ENCODE measurements around the gene COL25A1. TPM values are rescaled to one million over a fixed set of nuclear protein-coding genes. Genes with fewer than 3 reads are reported as not detected.

The COL25A1 gene
- total RNA-seq, 2 experiments from 2014 or later = not detected

DNA sequence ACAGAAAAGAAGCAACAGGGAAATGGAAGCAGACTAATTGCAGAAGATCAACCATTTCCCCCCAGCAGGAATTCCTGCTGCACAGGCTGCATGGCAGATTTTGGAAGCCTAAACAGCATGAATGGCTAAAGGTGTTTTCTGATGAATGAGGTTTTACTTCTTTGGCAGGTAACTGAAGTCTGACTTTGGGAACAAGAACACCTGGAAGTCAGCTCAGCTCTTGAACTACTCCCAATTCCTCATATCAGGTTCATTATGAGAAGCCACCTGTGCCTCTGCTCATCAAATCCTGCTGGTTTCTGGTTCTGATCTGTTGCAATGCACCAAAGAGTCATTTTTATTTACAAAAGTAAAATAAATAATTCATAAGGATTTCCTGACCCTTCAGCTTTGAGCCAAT, 139.0 kb downstream of the COL25A1 start:
- no peak overlapping the region for H3K4me3 Mint-ChIP-seq

DNA sequence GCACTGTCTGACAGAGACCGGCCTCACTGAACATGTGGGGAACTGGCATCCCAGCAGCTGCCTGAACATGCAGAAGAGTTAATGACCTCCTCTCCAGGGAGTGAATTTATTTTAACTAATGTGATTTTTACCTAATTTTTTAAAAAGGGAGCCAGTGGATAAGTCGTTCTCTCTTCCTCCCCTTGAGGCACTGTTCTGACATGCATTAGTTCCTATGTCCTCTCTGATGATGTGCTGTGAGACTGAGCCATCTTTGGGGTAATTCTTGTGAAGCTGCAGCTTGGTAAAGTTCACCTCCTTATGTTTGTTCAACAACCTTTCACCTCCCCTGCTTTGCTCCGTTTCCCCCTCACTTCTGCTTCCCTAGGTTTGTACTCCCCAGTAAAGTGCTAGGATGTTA, 139.7 kb downstream of the COL25A1 start:
- H3K4me3 Mint-ChIP-seq = no peak overlapping the region
- no peaks in the 10 kb centered on the region for H3K4me1 Mint-ChIP-seq
- H3K36me3 Mint-ChIP-seq (ENCODE audit: low read depth) = no peaks in the 10 kb centered on the region
- ATAC-seq (no peak), DNase-seq (no peak)
- no peaks in the 10 kb centered on the region for H3K27me3 Mint-ChIP-seq
- CTCF ChIA-PET = no interaction called here
- POLR2A ChIA-PET = interaction anchor here (0.8 kb wide), 1 partner anchor 277 kb away, joined by 3 read pairs; no protein-coding TSS in a partner anchor
- intact Hi-C loops (cut with DNase I, micrococcal nuclease) = no loop called here
- H3K9me3 Mint-ChIP-seq (ENCODE audit: low read depth) = no peaks in the 10 kb centered on the region
- H3K27ac Mint-ChIP-seq = no peak overlapping the region

More for the DNA sequence above, 139.0 kb downstream of the COL25A1 start:
- H3K27me3 Mint-ChIP-seq = no peaks in the 10 kb centered on the region
- POLR2A ChIA-PET = no interaction called here
- CTCF ChIA-PET = no interaction called here
- no peaks in the 10 kb centered on the region for H3K4me1 Mint-ChIP-seq
- H3K9me3 Mint-ChIP-seq (ENCODE audit: low read depth) = no peaks in the 10 kb centered on the region
- H3K36me3 Mint-ChIP-seq (ENCODE audit: low read depth) = no peaks in the 10 kb centered on the region
- DNase-seq (no peak), ATAC-seq (no peak)
- intact Hi-C loops (cut with DNase I, micrococcal nuclease) = no loop called here
- H3K27ac Mint-ChIP-seq = no peak overlapping the region

DNA sequence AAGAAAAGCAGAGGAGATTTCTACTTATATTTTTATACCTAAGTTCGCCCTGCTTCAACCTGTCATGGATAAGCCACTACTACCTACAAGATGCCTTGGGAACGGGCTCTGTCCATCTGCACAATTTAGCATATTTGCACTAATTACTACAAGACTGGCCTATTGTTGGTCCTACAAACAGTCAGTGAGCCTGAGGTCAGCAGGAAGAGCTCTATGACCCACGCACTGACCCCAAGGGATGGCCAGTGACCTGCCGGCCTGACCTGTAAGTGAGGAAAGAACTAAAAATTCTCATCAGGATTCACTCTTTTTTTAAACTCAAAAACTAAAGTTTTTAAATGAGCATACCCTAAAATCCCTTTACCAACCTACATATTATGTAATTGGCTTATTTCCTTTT, 142.0 kb downstream of the COL25A1 start:
- ChIA-PET CTCF (no interaction called here), POLR2A (no interaction called here)
- Mint-ChIP-seq H3K36me3 (ENCODE audit: low read depth) (no peaks in the 10 kb centered on the region), H3K4me1 (no peaks in the 10 kb centered on the region), H3K27ac (no peak overlapping the region), H3K27me3 (peaks cover 4% of the 10 kb centered on the region), H3K9me3 (ENCODE audit: low read depth) (no peaks in the 10 kb centered on the region), H3K4me3 (no peak overlapping the region)
- intact Hi-C loops (cut with DNase I, micrococcal nuclease) = no loop called here
- DNase-seq (no peak), ATAC-seq (no peak)

DNA sequence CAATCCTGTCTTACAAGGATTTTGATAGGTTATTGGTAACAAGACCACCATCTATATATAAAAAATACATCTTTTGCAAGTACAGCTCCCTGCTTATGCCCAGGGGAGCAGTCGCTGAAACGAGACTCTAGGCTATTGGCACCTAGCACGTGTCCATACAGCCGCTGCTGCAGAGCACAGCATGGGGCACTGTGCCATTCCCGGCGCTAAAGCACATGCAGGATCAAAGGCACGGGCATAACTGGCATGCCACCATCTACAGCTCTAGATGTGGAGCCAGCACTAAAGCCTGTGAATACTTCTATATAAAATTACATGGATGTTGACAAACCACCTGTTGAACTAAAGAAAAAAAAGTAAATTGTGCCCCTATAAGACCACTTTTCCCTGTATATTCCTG, 144.8 kb downstream of the COL25A1 start:
- DNase-seq = no peak
- CTCF ChIA-PET = no interaction called here
- Mint-ChIP-seq H3K27me3 (peaks cover 5% of the 10 kb centered on the region), H3K4me3 (no peak overlapping the region), H3K27ac (no peak overlapping the region), H3K36me3 (ENCODE audit: low read depth) (no peaks in the 10 kb centered on the region), H3K4me1 (no peaks in the 10 kb centered on the region), H3K9me3 (ENCODE audit: low read depth) (no peaks in the 10 kb centered on the region)
- intact Hi-C loops (cut with DNase I, micrococcal nuclease) = no loop called here
- no peak for ATAC-seq
- POLR2A ChIA-PET = no interaction called here

DNA sequence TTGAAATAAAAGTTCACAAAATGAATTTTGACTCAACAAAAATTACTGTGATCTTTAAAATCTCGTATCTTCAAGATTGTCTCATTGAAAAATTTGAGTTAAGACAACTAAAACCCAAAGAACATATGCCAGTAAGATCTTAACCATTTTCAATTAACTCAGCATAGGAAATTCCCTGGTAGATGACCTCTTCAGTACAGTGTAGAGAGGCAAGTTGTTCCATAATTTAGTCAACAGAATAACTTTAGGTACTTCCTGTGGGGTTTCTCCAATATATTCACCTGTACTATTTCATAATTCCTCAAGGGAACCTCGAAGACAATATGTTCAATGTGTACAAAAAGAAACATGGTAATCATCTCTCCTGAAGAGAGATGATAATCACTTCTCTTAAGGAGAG, 145.3 kb downstream of the COL25A1 start:
- Mint-ChIP-seq H3K4me3 (no peak overlapping the region), H3K4me1 (no peaks in the 10 kb centered on the region), H3K27ac (no peak overlapping the region), H3K36me3 (ENCODE audit: low read depth) (no peaks in the 10 kb centered on the region), H3K27me3 (peaks cover 7% of the 10 kb centered on the region), H3K9me3 (ENCODE audit: low read depth) (no peaks in the 10 kb centered on the region)
- ChIA-PET POLR2A (no interaction called here), CTCF (interaction anchor here (0.9 kb wide), 1 partner anchor 11 kb away, joined by 3 read pairs; no protein-coding TSS in a partner anchor)
- no peak for DNase-seq
- intact Hi-C loops (cut with DNase I, micrococcal nuclease) = no loop called here
- no peak for ATAC-seq

DNA sequence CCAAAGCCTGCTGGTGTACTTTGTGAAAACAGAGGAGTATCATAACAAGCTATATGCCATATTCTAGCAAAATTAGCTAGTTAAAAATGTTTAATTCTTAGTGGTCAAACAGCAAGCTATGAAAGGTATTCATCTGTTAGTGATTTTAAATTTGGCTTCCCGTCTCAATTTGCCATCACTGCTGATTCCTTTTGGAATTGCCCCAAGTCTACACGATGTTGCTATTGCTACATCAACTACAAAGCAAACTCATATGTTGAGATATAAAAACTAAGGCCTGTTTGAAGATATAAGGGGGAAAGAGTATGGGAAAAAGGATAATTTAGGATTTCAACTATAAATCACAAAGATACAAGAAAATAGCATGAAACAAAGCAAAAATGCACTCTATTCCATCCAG, 146.1 kb downstream of the COL25A1 start:
- H3K4me3 Mint-ChIP-seq = no peak overlapping the region
- ATAC-seq (no peak), DNase-seq (no peak)
- ChIA-PET POLR2A (interaction anchor here (0.6 kb wide), 1 partner anchor 1125 kb away, joined by 5 read pairs; no protein-coding TSS in a partner anchor), CTCF (interaction anchor here (0.9 kb wide), 1 partner anchor 12 kb away, joined by 3 read pairs; no protein-coding TSS in a partner anchor)
- H3K27me3 Mint-ChIP-seq = peaks cover 7% of the 10 kb centered on the region
- H3K9me3 Mint-ChIP-seq (ENCODE audit: low read depth) = no peaks in the 10 kb centered on the region
- H3K36me3 Mint-ChIP-seq (ENCODE audit: low read depth) = no peaks in the 10 kb centered on the region
- no peak overlapping the region for H3K27ac Mint-ChIP-seq
- no peaks in the 10 kb centered on the region for H3K4me1 Mint-ChIP-seq
- intact Hi-C loops (cut with DNase I, micrococcal nuclease) = no loop called here

DNA sequence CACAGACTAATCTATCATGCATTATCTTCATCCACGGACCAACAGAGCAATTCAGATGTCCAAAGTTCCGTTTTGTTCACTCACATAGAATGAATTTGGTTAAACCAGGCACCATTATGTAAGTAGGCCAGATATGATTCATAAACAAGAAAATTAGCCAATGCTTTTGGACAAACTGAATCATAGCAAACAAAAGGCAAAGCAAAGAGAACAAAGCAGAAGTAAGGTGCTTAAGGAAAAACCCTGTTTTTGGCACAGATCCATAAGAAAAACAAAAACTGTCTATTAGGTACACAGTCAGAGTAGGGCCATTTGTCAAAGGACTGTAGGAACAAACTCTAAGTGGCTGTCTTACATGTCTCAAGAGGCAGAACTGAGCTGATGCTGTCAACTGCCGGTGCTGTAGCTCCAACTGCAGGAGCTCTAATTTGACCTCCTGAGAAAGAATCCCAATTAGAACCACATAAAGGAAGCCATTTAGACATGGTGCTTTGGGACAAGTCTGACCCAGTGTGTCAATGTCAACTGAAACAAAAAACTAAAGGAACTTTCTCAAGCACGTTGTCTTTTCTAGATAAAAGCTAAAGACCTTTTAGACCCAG, 146.7 kb downstream of the COL25A1 start:
- H3K36me3 Mint-ChIP-seq (ENCODE audit: low read depth) = no peaks in the 10 kb centered on the region
- CTCF ChIA-PET = no interaction called here
- H3K4me1 Mint-ChIP-seq = no peaks in the 10 kb centered on the region
- POLR2A ChIA-PET = no interaction called here
- ATAC-seq (no peak), DNase-seq (no peak)
- no peaks in the 10 kb centered on the region for H3K9me3 Mint-ChIP-seq (ENCODE audit: low read depth)
- peaks cover 9% of the 10 kb centered on the region for H3K27me3 Mint-ChIP-seq
- no peak overlapping the region for H3K27ac Mint-ChIP-seq
- intact Hi-C loops (cut with DNase I, micrococcal nuclease) = no loop called here
- no peak overlapping the region for H3K4me3 Mint-ChIP-seq

DNA sequence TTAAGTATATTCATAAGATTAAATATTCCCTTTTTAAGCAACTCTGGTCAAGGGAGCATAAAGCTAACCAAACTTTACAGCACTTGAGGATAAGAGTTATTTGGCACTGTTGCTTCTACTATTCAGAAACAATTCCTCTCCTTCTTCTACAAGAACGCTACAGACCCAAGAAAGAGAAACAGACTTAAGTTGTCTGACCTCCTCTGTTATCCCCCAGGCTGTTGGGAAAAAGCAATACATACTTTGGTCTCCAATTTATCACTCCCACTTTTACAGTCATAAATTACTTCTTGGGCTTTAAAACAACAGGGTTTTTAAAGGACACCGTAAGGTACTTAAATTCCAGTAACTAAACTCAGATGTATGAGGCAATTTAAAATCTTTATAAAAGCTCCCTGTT, 147.4 kb downstream of the COL25A1 start:
- DNase-seq (no peak), ATAC-seq (no peak)
- Mint-ChIP-seq H3K4me1 (no peaks in the 10 kb centered on the region), H3K27me3 (peaks cover 9% of the 10 kb centered on the region), H3K9me3 (ENCODE audit: low read depth) (no peaks in the 10 kb centered on the region), H3K27ac (no peak overlapping the region), H3K4me3 (no peak overlapping the region), H3K36me3 (ENCODE audit: low read depth) (no peaks in the 10 kb centered on the region)
- ChIA-PET CTCF (interaction anchor here (0.6 to 1.5 kb wide), 3 partner anchors 10 to 209 kb away, joined by 3 to 4 read pairs (median 3); no protein-coding TSS in a partner anchor), POLR2A (no interaction called here)
- intact Hi-C loops (cut with DNase I, micrococcal nuclease) = no loop called here

DNA sequence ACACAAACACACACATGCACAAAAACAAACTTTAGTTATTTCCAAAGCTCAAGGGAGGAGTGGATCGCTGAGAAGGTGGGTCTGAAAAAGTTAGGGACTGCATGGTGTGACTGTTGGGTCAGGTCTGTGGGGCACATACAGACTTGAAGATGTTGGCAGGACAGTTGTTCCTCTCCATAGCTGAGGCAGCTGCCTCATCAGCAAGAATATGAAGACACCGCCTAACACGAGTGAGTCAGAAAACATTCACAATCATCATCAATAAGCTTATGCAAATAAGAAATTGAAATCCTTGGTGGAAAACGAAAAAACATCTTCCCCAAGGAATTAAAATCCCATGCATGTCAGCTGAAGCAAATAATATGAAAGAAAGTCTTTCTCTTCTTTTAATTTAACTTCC, 148.0 kb downstream of the COL25A1 start:
- no peak overlapping the region for H3K4me3 Mint-ChIP-seq
- intact Hi-C loops (cut with DNase I, micrococcal nuclease) = no loop called here
- ATAC-seq (no peak), DNase-seq (no peak)
- H3K9me3 Mint-ChIP-seq (ENCODE audit: low read depth) = no peaks in the 10 kb centered on the region
- H3K4me1 Mint-ChIP-seq = no peaks in the 10 kb centered on the region
- no peaks in the 10 kb centered on the region for H3K36me3 Mint-ChIP-seq (ENCODE audit: low read depth)
- POLR2A ChIA-PET = no interaction called here
- no peak overlapping the region for H3K27ac Mint-ChIP-seq
- peaks cover 9% of the 10 kb centered on the region for H3K27me3 Mint-ChIP-seq
- CTCF ChIA-PET = interaction anchor here (0.9 to 1.5 kb wide), 2 partner anchors 11 to 209 kb away, joined by 3 to 4 read pairs; no protein-coding TSS in a partner anchor

DNA sequence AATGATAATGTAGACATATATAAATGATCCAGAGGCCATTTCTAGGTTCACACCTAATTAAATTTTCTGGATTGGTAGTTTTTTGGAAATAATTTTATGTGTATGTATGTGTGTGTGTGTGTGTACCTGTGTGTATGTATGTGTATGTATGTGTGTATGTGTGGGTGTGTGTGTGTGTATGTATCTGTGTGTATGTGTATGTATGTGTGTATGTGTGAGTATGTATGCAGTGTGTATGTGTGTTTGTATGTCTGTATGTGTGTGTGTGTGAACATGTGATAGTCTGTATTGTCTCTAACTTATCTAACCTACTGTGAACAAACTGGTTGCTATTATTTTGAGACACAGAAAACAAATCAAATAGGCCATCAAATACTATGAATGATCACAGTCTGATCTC, 152.6 kb downstream of the COL25A1 start:
- H3K9me3 Mint-ChIP-seq (ENCODE audit: low read depth) = no peaks in the 10 kb centered on the region
- ChIA-PET POLR2A (no interaction called here), CTCF (no interaction called here)
- no peak overlapping the region for H3K27ac Mint-ChIP-seq
- peaks cover 14% of the 10 kb centered on the region for H3K27me3 Mint-ChIP-seq
- H3K36me3 Mint-ChIP-seq (ENCODE audit: low read depth) = no peaks in the 10 kb centered on the region
- ATAC-seq (no peak), DNase-seq (no peak)
- intact Hi-C loops (cut with DNase I, micrococcal nuclease) = no loop called here
- H3K4me1 Mint-ChIP-seq = no peaks in the 10 kb centered on the region
- no peak overlapping the region for H3K4me3 Mint-ChIP-seq

DNA sequence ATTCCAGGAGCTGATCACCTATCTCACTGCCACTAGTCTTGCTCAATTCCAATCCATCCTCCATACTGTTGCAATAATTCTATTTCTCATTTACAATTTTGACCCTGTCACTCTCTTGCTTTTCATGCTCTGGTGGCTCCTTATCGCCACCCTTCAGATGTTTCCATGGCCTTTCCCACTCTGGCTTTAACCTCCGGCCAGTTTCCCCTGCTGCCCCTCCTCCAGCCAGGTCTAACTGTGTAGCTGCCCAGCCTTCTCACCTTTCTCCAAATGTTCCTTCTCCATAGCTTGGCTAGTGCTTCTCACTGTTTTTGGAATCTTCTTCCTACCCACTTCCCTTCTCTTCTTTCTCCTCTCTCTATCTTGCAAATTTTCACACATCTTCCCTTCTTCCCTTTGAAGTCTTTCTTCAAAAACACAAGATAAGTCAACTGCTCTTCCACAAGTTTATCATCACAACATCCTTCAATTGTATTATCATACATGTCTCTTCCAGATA, 153.8 kb downstream of the COL25A1 start:
- intact Hi-C loops (cut with DNase I, micrococcal nuclease) = no loop called here
- CTCF ChIA-PET = no interaction called here
- ATAC-seq (no peak), DNase-seq (no peak)
- Mint-ChIP-seq H3K4me1 (no peaks in the 10 kb centered on the region), H3K27me3 (peaks cover 14% of the 10 kb centered on the region), H3K36me3 (ENCODE audit: low read depth) (no peaks in the 10 kb centered on the region), H3K27ac (no peak overlapping the region), H3K9me3 (ENCODE audit: low read depth) (no peaks in the 10 kb centered on the region), H3K4me3 (no peak overlapping the region)
- POLR2A ChIA-PET = no interaction called here

DNA sequence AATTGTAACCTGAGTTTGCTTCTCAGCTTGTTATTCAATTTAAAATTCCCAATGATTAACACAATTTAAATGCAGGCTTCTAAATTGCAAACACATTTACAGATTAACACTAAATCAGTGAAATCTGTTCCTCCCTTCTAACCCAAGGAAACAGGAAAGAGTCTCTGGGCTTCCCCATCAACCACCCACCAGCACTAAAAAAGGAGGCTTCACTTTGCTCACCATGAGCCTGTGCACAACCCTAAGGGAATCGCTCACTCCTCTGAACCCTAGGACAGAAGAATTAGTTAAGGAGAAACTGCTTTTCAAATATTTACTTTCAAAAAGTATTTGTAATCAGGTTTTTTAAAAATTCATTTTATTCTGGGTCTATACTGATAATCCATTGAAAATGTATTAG, 155.3 kb downstream of the COL25A1 start:
- no peak overlapping the region for H3K27ac Mint-ChIP-seq
- ATAC-seq = no peak
- CTCF ChIA-PET = no interaction called here

More for the DNA sequence above, 155.3 kb downstream of the COL25A1 start:
- POLR2A ChIA-PET = no interaction called here
- intact Hi-C loops (cut with DNase I, micrococcal nuclease) = no loop called here
- no peaks in the 10 kb centered on the region for H3K36me3 Mint-ChIP-seq (ENCODE audit: low read depth)
- peaks cover under 1% of the 10 kb centered on the region for H3K9me3 Mint-ChIP-seq (ENCODE audit: low read depth)
- no peak for DNase-seq
- no peak overlapping the region for H3K4me3 Mint-ChIP-seq
- H3K27me3 Mint-ChIP-seq = peaks cover 11% of the 10 kb centered on the region
- no peaks in the 10 kb centered on the region for H3K4me1 Mint-ChIP-seq

All from activated CD4-positive, alpha-beta T cell treated with anti-CD3 and anti-CD28 coated beads for 36 hours (primary cell).